ENCODE measurements around the gene CACNA1F.

DNA sequence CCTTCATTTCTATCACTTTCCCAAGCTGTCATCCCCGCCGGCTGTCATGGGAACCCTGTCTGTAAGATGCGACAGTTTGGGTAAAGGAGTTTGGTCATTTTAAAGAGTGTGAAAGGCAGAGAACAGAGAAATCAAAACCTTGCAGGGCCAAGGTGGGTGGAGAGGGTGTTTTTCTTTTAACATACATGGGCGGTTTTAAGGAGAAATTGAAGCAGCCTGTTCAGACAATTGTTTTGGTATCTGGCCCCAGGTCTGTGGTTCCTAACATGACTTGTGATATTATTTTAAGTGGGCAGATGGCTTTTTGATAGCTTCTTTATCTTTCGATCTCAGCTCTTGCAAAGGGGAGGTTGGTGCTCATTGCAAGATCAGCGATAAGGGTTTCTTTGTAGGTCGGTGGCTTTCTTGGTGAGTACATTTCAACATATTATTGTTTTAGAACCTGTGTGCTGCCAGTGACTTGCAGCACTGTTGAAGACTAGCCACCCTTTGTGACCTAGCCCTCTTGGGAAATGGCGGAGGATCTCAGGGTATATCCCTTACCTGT lies 40.1 kb upstream of the CACNA1F start:
- TF ChIP-seq ZZZ3 (IDR thresholded peaks at IDR 0.05; ENCODE audit: control insufficient read depth, insufficient read length, low read depth) (no peak), REST (IDR thresholded peaks at IDR 0.05; ENCODE audit: low read depth, low read length) (no peak), CEBPB (IDR thresholded peaks at IDR 0.05; ENCODE audit: borderline replicate concordance in 1 of 2, low read depth in 2 of 2, low read length in 2 of 2) (no peak), CREB1 (IDR thresholded peaks at IDR 0.05; ENCODE audit: low read depth) (no peak), SMC3 (IDR thresholded peaks at IDR 0.05; ENCODE audit: borderline replicate concordance, low read length) (no peak), MEF2A (IDR thresholded peaks at IDR 0.05; ENCODE audit: insufficient read depth, low read depth, low read length) (no peak), POLR2A (IDR thresholded peaks at IDR 0.05; ENCODE audit: low read depth, low read length) (no peak), JUNB (IDR thresholded peaks at IDR 0.05) (no peak), TAF1 (IDR thresholded peaks at IDR 0.05; ENCODE audit: borderline replicate concordance, low read depth, low read length) (no peak)

All from GM12878 (cell line).